Transverse colon (tissue), 4 donors: ENCODE data around the gene SMR3B. TPM values are rescaled to one million over a fixed set of nuclear protein-coding genes. Genes with fewer than 3 reads are reported as not detected.

Experiments
- DNase-seq: peaks from one replicate; pipeline ENCODE4 v3.0.0-alpha.2; 2019
- H3K27ac ChIP-seq, 4 donors: fragments of 200-600 bp; sonication (generic); 2 replicates each; pipeline ENCODE4 v1.5.1; 2016 to 2018; ENCODE audit warnings: inconsistent platforms in 4 of 4
- H3K27me3 ChIP-seq: fragments of 200-600 bp; sonication (generic); 2 replicates; pipeline ENCODE4 v1.5.1; 2017; ENCODE audit warnings: inconsistent platforms
- H3K36me3 ChIP-seq, 4 donors: fragments of 200-600 bp; sonication (generic); 2 replicates each; pipeline ENCODE4 v1.5.1; 2017 to 2019; ENCODE audit warnings: inconsistent platforms in 4 of 4
- H3K4me1 ChIP-seq, 4 donors: fragments of 200-600 bp; sonication (generic); 2 replicates each; pipeline ENCODE4 v1.5.1; 2017 to 2020; ENCODE audit warnings: inconsistent platforms in 4 of 4
- H3K4me3 ChIP-seq, 4 donors: fragments of 200-600 bp; sonication (generic); 1 replicate in 1 of 4; 2 replicates in 3 of 4; pipeline versions ENCODE4 v1.5.1 to v1.6.1; 2017 to 2019; ENCODE audit warnings: inconsistent platforms in 4 of 4
- H3K9me3 ChIP-seq, 2 donors: fragments of 200-600 bp; sonication (generic); 2 replicates each; pipeline ENCODE4 v1.5.1; 2017 to 2019; ENCODE audit warnings: inconsistent platforms in 2 of 2
- CTCF ChIP-seq, 5 experiments: fragments of 200-600 bp in 3 of 5; fragments of 450-650 bp in 2 of 5; sonication (generic) in 3 of 5; IDR thresholded peaks; 1 replicate in 2 of 5; 2 replicates in 3 of 5; pipeline ENCODE4 v1.5.1; 2016 to 2017; ENCODE audit warnings: antibody characterized with exemption in 5 of 5, inconsistent platforms in 3 of 5, mild to moderate bottlenecking in 2 of 5, moderate library complexity in 1 of 5
- EP300 ChIP-seq: sonication (generic); formaldehyde crosslinking; IDR thresholded peaks from one replicate; pipeline ENCODE4 v1.6.1; 2017; ENCODE audit warnings: antibody characterized with exemption, low read depth
- POLR2A ChIP-seq: fragments of 450-650 bp; IDR thresholded peaks from one replicate; pipeline ENCODE4 v1.6.1; 2016; ENCODE audit warnings: antibody characterized with exemption, mild to moderate bottlenecking, moderate library complexity
- POLR2AphosphoS5 ChIP-seq, 3 donors: sonication (generic); formaldehyde crosslinking; IDR thresholded peaks; one replicate each; pipeline ENCODE4 v1.6.1; 2016; ENCODE audit warnings: antibody characterized with exemption in 3 of 3
- WGBS, 2 donors: methylation state at CpG; one replicate each; pipeline ENCODE4 v1.1.5; 2018; ENCODE audit warnings: low coverage in 1 of 2; 5-methylcytosine and 5-hydroxymethylcytosine counted together
- in situ Hi-C, 4 donors: fragments of 200-750 bp; cut with MboI; loops; one replicate each; pipeline versions ENCODE4 v1.15.0 to v1.15.1; 2017; ENCODE audit warnings: low sequenced_read_pairs in 3 of 4, low pct_ligation_motif_present in 1 of 4, low pct_unique_long_range_greater_than_20kb in 1 of 4
- intact Hi-C: fragments of 100-400 bp; cut with DNase I; formaldehyde crosslinking; loops from one replicate; pipeline ENCODE4 v1.15.1; 2023; ENCODE audit warnings: low total_unique reads
- total RNA-seq, 4 donors: library from RNA; depleted of rRNA; stranded (reverse); fragments of >200 nt; gene quantifications; one replicate each; pipeline ENCODE4 v1.1.0, GENCODE V29; 2016

The SMR3B gene
- not detected for total RNA-seq

GRCh38 chr4:70382691-70383181, at the start of gene SMR3B:
SMR3B (plus strand) TSS chr4:70383131; CDS start chr4:70384511, 1,380 bp downstream.
- intact Hi-C loops (no loop called here), in situ Hi-C loops (no loop called here)
- H3K9me3 ChIP-seq: no peaks in the 10 kb centered on the region
- no peaks in the 10 kb centered on the region for H3K36me3 ChIP-seq
- H3K4me3 ChIP-seq: no peak within 1 kb of the TSS
- H3K27me3 ChIP-seq: no peaks in the 10 kb centered on the region
- TF ChIP-seq POLR2AphosphoS5 (IDR thresholded peaks at IDR 0.05) (no peak), EP300 (no peak), POLR2A (no peak), CTCF (IDR thresholded peaks at IDR 0.05) (no peak)
- 76 to 79% methylated on average over 5 of the region's 5 CpGs for WGBS, 2 donors
- no peak within 1 kb of the TSS for H3K27ac ChIP-seq
- H3K4me1 ChIP-seq: no peaks in the 10 kb centered on the region
- DNase-seq: no peak

- in situ Hi-C loops: no loop called here
- Histone ChIP-seq H3K4me3 (no peak within 1 kb of the TSS), H3K36me3 (no peaks in the 10 kb centered on the region), H3K9me3 (no peaks in the 10 kb centered on the region), H3K4me1 (no peaks in the 10 kb centered on the region), H3K27ac (no peak within 1 kb of the TSS), H3K27me3 (no peaks in the 10 kb centered on the region)
- intact Hi-C loops: no loop called here
- no peak for DNase-seq
- WGBS, 2 donors: 97 to 100% methylated on average over 2 to 3 of the region's 3 CpGs
- no peak for TF ChIP-seq POLR2A
- TF ChIP-seq CTCF (IDR thresholded peaks at IDR 0.05): no peak
- no peak for TF ChIP-seq POLR2AphosphoS5 (IDR thresholded peaks at IDR 0.05)
- no peak for TF ChIP-seq EP300
Observed at GRCh38 chr4:70334681-70335080, 48.2 kb upstream of the SMR3B start, which contains the start of gene CABS1. CABS1 (plus strand) TSS chr4:70334981; CDS start chr4:70335040, 59 bp downstream.

GRCh38 chr4:70336043-70336442, 46.9 kb upstream of the SMR3B start:
- WGBS, 2 donors: 81 to 83% methylated on average over 5 of the region's 5 CpGs
- H3K27me3 ChIP-seq: no peaks in the 10 kb centered on the region
- H3K4me1 ChIP-seq: no peaks in the 10 kb centered on the region
- no peak for DNase-seq
- no peaks in the 10 kb centered on the region for H3K36me3 ChIP-seq
- in situ Hi-C loops (no loop called here), intact Hi-C loops (no loop called here)
- H3K4me3 ChIP-seq: no peak overlapping the region
- no peak for TF ChIP-seq CTCF (IDR thresholded peaks at IDR 0.05)
- TF ChIP-seq POLR2A: no peak
- TF ChIP-seq POLR2AphosphoS5 (IDR thresholded peaks at IDR 0.05): no peak
- TF ChIP-seq EP300: no peak
- H3K9me3 ChIP-seq: no peaks in the 10 kb centered on the region
- H3K27ac ChIP-seq: no peak overlapping the region

GRCh38 chr4:70337886-70338420, 45.0 kb upstream of the SMR3B start:
- no peaks in the 10 kb centered on the region for H3K4me1 ChIP-seq
- no peaks in the 10 kb centered on the region for H3K36me3 ChIP-seq
- no peaks in the 10 kb centered on the region for H3K9me3 ChIP-seq
- intact Hi-C loops: no loop called here
- in situ Hi-C loops: no loop called here
- no peak overlapping the region for H3K27ac ChIP-seq
- H3K4me3 ChIP-seq: no peak overlapping the region
- 36 to 76% methylated on average over 1 of the region's 1 CpG for WGBS, 2 donors
- DNase-seq: no peak
- H3K27me3 ChIP-seq: no peaks in the 10 kb centered on the region
- TF ChIP-seq POLR2AphosphoS5 (IDR thresholded peaks at IDR 0.05) (no peak), POLR2A (no peak), CTCF (IDR thresholded peaks at IDR 0.05) (no peak), EP300 (no peak)
